H1 (cell line): ENCODE data around the gene NIPAL3. TPM values are rescaled to one million over a fixed set of nuclear protein-coding genes. Genes with fewer than 3 reads are reported as not detected.

Source experiments
- CBX8 ChIP-seq: fragments of 300-800, 300-1000 bp; sonication (generic); IDR thresholded peaks from 2 replicates; pipeline ENCODE4 v1.7.1; 2016; ENCODE audit warnings: low read depth, low read length, borderline replicate concordance
- HDAC6 ChIP-seq: IDR thresholded peaks from one replicate; pipeline ENCODE4 v1.7.1; 2012; ENCODE audit warnings: low read depth, mild to moderate bottlenecking, inconsistent platforms, low read length, moderate library complexity
- POLR2AphosphoS5 ChIP-seq: IDR thresholded peaks from 2 replicates; pipeline ENCODE4 v1.6.1; 2011; ENCODE audit warnings: low read depth, low read length
- SP2 ChIP-seq: IDR thresholded peaks from 2 replicates; pipeline ENCODE4 v1.6.1; 2012; ENCODE audit warnings: mild to moderate bottlenecking, low read length, inconsistent platforms
- polyA plus RNA-seq, 7 experiments: library from polyadenylated mRNA; depleted of rRNA in 3 of 7; stranded (reverse) in 5 of 7; unstranded in 2 of 7; fragments of >200 nt in 5 of 7; fragments of 200-250 nt in 2 of 7; gene quantifications; 1 replicate in 5 of 7; 2 replicates in 1 of 7; 4 replicates in 1 of 7; pipeline versions ENCODE4 v1.2.1 to v1.2.3, GENCODE V29; 2011 to 2013; ENCODE audit warnings: missing spikeins in 2 of 7, mixed read lengths in 2 of 7
- total RNA-seq: library from RNA; stranded (reverse); fragmentation: NEBNext Ultra II Directional; extraction: Animal tissue kit (Norgen Biotek cat#: 25700); gene quantifications from 2 replicates; pipeline ENCODE4 v1.2.1, GENCODE V29; 2021

NIPAL3 gene
- total and polyA plus RNA-seq, 2 of the 8 experiments (the other 6 are each of a cell fraction or from before 2014, with no cell fraction given) = 8.8 to 11.0 TPM

- TF ChIP-seq SP2 (no peak), CBX8 (no peak), HDAC6 (no peak), POLR2AphosphoS5 (no peak)
These were observed 60.1 kb downstream of the NIPAL3 start (continued) for GRCh38 chr1:24475700-24476099.
